Measurements from ENCODE around the gene TLK2.

The TLK2 gene

DNA sequence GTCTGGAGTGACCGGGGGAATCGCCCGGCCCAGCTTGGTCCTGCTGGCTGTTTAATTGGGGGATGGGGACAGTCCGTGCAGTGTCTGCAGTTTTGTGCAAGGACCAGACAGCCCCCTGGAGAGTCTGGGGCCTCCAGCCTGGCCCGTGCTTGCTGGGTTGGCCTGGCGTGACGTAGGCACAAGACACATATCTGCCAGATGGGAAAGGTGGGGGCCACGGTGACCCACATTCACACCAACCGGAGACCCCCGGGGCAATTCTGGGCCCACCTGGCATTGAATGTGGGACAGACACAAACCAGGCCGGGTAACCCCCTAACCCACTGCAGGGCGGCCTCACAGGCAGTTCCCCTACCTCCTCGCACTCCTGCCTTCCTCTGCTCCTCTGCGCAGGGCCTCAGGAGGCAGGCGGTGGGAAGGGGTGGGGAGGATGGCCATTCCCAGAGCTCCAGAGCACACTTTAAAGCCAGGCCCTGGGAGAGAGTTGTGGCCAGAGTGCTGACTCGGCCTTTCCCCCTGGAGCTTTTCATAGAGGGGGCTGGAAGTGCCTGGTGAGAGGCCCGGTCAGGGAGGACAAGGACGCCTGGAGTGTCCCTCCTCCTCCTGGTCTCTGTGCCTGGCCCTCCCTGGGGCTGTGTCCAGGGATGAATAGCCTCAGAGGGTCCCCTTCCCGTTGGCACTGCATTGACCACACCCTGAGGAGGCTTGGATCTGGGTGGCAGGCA is 150.4 kb downstream of the TLK2 start:
- no peak for DNase-seq (ENCODE audit: low spot score)

DNA sequence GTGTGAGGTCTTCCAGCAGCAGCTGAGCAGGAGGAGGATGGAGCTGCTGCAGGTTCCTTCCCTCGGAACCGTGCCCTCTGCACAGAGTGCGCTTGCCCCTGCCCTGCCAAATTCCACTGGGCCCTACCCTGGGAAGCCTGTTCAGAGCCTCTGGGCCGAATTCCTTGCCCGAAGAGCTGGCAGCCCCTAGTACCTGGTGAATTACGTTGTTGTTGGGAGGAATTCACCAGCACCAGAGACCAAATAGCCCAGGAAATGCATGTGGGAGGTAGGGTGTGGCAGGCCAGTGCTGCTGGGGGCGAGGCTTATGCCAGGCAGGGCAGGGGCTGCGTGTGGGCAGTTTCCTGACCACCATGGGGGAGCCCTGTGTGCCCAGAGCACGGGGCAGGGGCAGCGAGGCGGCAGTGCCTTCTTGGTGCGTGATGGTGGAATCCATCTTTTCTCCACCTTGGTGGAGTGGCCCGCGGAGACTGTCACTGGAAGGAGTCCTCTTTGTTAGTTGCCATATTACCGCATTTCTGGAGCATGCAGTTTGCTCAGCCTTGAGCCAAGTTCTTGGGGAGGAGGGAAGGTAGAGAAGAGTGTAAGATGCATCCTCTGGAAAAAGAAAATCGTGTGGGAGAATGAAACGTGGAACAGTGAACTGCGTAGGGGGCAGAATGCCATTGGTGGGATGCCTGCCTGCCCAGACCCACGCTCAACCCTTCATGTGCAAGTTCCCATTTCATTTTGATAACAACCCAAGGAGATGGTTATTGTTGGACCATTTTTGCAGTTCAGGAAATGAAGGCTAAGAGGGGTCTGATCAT is 151.1 kb downstream of the TLK2 start:
- no peak for DNase-seq (ENCODE audit: low spot score)

DNA sequence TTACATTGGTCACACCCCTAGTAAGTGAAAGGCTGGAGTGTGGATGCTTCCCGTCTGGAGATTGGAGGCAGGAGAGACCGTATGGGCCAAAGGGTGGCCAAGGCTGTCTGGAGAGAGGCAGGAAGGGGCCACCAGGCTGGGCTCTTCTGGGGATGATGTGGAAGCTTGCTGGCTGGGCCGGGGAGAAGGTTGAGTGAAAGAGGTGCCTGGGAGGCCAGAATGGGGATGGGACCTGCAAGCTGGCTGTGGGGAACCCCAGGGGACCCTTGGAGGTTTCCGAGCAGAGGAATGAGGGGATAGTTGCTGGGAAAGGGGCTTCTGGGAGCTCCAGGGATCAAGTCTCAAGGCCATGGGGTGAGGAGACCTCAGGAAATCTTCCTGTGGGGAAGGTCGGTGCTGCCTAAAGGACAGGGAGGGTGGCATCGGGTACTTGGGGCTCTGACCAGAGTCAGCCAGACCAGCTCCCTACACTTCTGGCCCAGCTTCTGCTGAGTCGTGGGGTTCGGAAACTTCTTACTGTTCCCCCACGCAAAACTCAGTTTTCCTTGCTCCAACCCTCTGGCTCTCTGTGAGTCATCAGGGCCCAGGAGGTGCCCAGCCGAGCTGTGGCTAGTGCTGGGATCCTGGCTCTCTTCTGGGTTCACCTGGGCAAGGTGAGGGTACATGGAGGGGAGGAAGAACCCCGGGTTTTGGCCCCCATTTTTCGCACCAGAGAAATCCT is 151.9 kb downstream of the TLK2 start:
- DNase-seq (ENCODE audit: low spot score) = no peak

DNA sequence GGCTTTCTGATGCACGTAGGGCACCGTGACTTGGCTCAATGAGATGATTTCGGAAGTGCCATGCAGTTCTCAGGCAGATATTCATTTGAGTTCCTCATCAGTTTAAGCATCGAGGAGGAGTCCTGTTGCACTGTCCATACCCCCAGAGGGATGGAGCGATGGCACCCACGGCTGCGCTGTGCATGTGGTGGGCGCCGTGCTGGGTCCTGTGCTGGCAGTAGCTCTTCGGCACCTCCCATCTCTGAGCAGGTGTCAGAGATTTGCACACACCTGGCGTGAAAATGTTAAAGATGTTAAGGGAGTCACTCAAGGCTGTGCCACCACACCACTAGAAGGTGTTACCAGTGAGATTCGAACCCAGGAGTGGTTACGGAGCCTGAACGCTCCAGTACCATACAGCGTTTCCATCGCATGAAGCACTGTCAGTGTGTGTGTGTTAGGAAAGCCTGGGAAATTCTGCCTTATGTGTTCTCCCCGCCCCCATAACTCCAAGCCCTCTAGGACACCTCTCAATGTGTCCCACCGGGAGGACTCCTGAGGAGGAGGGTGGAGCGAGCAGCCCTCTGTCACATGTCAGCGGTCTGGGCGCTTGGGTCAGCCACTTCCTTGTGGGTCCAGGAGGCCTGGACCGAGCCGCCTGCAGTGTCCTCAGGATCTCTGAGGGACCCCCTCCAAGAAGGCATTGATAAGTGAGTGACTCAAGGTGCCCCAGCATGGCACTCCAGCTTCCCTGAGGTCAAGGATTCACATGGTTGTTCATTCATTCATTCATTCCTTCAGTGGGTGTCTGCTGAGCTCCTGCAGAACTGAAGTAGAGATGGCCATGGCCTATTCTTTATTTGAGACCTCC is 152.7 kb downstream of the TLK2 start:
- no peak for DNase-seq (ENCODE audit: low spot score)

DNA sequence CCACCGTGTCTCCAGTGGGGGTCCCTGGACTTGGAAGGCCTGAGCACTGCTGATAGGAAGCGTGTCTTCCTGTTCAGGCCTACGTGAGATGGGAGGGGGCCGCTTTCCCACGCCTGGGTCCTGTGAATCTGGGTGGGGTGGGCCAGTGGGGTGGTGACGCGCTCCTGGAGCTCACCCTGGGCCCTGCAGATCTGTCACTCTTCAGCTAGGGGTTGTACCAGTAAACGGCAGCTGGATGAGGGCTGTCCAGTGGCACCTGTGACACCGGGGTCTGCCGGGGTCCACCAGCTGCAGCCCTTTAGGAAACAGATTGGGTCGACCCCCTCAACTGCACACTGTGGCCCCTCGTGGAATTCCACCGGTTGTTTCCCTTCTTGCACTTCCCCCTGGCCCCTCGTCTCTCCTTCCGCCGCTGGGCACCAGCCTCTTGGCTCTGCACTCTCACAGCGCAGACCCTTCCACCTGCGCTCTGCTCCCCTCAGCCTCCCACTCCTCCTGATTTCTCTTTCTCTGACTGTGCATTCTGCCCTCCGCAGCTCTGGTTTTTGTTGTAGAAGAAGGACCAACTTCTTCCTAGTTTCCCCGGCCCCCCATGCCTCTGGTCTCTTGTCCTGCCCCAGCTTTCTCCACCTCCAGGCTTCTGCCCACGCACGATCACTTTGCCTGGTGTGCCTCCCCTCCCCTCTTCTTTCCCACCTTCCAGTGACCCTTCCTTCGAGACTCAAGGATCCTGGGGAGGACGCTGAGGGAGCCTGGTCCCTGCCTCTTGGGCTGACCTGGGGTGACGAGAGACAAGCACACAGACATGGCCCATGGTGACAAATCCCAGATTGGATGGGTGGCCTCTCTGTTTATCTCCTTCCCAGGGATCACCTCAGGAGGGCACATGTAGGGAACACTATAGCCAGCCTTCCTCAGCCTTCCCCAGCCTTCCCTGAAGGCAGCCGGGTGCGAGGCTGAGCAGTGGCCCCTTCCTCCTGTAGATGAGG is 153.6 kb downstream of the TLK2 start:
- DNase-seq (ENCODE audit: low spot score) = no peak

DNA sequence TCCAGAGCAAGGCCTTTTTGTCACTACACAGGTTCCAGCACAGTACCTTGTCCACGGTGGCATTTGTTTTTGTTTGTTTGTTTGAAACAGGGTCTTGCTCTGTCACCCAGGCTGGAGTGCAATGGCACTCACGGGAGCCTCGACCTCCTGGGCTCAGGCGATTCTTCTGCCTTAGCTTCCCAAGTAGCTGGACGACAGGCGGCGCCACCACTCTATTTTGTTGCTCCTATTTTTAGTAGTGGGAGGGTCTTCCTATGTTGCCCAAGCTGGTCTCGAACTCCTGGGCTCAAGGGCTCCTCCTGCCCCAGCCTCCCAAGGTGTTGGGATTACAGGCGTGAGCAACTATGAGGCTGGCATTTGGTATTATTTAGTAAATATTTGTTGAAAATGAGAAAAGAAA is 159.2 kb downstream of the TLK2 start:
- DNase-seq (ENCODE audit: low spot score) = no peak

DNA sequence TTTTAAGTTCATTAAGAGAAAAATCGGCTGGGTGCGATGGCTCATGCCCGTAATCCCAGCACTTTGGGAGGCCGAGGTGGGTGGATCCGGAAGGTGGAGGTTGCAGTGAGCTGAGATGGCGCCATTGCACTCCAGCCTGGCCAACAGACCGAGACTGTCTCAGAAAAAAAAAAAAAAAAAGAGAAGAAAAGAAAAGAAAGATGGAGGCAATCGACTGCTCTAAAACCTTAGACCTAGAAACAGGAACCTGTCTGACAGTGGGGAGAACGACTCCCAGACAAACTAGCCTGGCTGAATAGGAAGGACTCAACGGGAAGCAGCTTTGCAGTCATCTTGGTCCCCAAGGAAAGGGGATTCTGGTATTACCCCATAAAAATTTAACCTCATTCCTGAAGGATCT is 162.5 kb downstream of the TLK2 start:
- no peak for DNase-seq (ENCODE audit: low spot score)

DNA sequence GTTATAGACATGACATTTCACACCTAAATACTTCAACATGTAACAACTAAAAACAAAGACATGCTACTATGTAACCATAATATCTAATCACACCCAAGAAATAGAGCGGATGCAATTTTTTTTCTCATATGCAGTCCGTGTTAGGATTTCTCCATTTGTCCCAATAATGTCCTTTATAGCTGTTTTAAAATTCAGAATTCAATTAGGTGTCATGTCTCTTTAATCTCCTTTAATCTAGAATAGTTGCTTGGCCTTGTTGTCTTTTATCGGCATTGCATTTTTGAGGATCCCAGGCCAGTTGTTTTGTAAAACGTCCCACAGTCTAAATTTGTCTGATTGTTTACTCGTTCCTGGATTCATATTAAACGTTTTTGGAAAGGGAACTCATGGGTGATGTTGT is 163.3 kb downstream of the TLK2 start:
- DNase-seq (ENCODE audit: low spot score) = no peak

DNA sequence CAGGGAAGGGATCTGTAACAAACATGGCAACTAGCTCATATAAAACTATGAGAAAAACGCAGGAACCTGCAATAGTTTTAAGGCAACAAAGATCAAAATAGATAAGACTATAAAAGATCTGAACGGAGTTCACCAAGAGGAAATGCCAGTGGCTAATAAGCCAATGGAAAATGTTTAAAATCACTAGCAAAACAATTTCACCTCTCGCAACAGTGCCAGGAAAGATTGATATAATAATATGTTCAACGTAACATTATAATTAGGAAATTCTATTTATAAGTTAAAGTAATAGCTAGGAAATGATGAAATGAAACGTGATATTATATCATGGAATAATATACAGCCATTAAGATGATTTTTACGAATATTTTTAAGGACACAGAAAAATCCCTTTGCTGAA is 164.9 kb downstream of the TLK2 start:
- DNase-seq (ENCODE audit: low spot score) = no peak

DNA sequence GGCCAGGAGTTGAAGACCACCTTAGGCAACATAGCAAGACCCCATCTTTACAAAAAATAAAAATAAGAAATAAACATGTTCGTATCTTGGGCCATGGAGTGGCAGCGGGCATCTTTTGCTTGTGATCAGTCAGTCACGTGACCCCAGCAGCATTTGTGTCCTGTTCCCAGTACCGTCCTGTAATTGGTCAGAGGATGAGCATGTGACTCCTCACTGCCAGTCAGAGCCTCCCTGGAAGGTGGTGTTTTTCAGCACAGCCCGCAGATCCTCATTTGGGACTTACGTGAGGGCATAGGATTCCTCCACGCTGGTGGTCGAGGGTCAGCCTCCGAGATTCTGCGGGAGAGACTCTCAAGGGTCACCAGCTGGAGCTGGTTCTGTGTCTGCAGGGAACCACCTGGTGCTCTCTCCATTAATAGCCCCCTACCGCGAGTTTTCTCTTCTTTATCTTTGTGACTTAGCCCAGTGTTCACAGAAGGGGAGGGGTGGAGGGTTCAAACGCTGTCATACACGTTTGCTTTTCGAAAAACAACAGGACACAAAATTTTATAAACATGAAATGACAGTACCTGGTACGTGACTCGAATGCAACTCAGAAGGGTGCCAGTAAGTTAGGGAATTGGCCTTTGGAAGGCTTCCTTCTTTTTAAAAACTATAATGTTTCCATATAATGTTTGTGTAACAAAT is 166.0 kb downstream of the TLK2 start:
- no peak for DNase-seq (ENCODE audit: low spot score)

DNA sequence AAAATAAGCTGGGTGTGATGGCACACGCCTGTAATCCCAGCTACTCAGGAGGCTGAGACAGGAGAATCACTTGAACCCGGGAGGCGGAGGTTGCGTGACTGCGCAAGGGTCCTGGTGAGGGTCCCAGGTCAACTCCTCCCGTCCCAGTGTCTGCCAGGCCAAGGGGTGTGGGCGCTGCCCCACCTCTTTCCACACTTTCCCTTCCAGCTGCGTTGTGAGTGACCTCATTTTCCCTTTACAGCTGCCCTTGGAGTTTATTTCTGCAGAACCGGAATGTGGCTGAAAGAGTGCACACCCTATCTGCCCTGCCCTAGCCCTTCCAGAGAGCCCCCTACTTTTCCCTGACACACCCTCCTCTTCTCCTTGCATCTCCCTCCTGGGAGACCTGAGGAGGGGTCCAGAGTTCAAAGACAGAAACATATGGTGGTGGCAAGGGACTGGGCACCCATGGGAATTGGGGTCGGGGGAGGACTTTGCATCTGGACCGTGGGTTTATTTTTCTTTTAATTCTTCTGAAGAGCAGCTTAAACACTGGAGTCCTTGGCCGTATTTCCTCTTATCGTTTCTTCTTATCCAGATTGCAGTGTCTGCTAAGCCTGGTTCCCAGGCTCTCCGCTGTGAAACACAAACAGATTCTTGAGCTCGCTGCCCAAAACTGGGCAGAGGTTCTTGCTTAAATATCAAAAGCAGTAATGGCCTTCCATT is 169.8 kb downstream of the TLK2 start:
- DNase-seq (ENCODE audit: low spot score) = no peak

DNA sequence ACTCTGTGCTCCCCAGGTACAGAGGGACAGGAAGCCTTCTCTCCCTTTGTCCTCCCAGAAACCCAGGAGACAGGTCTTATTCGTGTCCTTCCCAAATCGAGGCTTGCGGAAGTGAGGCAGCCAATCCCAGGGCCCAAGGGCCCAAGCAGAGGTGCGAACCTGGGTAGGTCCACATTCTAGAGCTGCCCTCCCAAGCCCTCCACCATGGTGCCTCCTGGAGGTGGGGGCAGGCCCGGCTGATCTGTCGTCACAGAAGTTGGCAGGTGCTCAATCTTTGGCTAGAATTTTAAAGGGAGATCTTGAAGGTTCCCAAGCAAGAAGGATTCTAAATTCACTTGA is 170.3 kb downstream of the TLK2 start:
- DNase-seq (ENCODE audit: low spot score) = no peak

DNA sequence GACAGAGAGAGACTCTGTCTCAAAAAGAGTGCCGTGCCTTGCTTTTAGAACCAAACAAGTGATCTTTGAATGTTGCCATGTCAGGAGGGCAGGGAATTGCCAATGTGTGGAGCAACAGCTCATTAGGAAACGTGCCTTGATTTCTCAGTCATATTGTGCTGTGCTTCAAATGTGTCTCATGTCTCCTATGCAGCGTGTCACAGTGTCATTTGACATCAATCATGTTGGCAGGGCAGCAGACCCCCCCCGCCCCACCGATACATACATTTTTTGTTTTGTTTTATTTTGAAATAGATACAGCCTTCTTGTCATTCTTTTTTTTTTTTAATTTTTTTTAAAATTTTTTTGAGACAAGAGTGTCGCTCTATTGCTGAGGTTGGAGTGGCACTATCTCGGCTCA is 170.9 kb downstream of the TLK2 start:
- no peak for DNase-seq (ENCODE audit: low spot score)

DNA sequence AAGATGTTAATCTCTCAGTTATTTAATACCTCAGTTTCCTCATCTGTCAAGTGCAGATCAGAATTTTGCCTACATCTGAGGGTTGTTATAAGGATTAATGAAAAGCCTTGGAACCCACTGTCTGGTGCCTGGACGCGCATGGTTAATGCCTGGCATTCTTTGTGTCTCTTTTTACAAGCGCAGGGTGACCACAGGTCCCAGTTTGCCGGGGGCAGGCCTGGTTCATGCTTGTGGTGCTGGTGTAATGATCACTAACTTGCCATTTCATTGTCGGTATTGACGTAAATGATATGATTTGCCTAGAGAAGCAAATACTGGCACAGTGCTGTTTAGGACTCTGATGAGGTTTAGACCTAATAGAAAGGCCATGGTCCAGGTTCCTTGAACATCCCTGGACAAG is 172.0 kb downstream of the TLK2 start:
- DNase-seq (ENCODE audit: low spot score) = no peak

DNA sequence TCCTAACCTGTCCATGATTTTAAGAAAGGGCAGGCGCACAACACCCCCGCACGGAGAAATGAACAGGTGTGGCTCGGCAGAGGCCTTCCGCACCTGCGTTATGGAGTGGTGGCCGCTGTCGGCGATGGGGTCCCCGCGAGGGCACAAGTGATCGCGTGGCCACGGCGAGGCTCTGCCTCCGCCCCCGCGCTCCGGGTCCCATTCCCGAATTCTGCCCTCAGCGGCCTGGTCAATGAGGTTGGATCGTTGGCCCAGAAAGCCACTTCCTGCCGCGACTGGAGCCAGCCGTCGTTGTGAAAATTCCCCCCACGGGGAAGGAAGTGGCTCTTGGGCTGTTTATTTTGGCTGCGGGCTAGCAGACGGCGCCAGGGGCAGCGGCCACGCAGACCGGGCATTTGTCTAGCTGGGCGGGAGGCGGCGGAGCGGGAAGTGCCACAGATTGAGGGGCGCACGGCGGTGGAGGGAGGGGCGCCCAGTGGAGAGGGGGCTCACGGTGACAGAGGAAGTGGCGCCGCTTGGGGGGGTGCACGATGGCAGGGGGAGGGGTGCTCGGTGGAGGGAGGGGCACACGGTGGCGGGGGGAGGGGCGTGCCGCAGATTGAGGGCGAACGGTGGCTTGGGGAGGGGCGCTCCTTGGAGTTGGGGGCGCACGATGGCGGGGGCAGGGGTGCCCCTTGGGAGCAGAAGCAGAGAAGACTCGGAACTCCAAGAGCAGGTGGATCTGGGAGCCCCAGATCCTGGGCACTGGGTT is 173.8 kb downstream of the TLK2 start:
- peak; percentile 30 for DNase-seq (ENCODE audit: low spot score)

DNA sequence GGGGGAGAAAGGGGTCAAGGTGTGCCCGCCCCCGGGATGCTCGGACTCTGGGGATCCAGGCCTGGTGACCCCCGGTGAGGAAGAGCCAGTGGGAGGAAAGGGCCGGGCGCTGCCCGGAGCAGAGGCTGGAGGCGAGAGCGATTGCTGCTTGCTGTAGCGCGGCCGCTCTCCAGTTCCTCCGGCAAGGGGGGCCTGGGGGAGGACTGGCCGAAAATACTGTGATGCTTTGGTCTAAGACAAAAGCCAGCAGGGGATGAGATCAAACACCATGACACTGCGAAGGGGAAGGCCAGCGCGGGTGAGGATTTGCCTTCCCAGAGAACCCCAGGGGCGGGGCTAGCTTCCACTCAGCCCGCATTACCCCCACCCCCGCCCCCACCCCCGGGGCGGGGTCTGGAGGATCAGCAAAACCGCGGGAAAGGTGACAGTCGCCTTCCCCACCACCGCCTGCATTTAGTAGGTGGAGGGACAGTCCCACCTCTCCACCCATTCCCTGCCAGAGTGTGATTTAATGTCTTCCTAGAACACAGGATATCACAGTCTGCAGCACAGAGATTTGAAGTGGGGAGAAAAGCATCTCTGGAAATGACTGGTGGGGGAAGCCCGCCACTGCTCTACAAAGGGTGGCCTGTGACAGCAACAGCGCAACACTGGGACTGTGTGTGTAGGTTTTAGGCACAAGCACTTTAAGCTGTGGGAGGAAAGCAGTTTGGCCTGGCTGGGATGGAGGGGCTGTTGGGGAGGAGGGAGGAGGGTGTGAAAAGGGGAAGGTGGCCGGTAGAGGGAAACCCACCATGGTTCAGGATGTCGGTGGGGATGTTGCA is 174.6 kb downstream of the TLK2 start:
- peak; percentile 60 for DNase-seq (ENCODE audit: low spot score)

DNA sequence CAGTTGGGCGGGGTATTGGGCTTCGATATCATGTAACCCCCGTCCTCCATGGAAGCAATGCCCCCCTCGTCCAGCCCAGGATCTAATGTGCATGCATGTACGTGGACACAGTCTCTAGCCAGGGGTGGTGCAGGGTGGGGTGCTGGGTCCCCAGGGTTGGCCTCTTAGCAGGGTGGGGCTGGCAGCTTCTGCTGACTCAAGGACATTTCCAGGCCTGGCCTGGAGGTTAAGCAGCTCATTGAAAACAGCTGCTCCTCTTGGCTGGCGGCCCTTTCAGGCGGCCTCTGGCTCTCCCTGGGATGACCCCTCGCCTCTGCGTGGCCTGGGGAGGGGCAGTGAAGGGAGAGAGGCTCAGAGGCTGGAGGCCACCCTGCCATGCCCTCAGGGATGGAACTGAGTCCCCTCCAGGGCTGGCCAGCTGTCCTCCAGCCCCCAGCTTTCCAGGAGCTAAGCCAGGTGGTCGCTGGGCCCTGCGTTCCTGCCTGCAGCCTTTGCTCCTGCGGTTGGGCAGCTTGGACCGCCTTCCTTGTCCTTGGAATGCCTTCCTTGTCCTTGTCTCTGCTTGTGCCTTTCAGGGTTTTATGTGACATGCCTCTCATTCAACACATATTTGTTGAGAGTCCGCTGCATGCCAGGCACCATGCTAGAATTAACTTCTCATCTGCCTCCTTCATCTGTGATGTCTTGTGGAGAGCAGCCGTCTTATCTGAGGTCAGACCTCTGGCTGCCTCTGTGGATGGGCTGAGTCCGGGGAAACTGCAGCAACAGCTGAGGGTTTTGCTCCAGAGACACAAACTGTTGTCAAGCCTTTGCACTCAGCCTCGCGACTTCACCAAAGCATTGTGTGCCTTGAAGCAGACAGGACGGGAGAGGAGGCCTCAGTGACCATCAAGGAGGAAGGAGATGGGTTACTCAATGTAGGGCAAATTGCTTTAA is 175.5 kb downstream of the TLK2 start:
- DNase-seq (ENCODE audit: low spot score) = no peak
